Ovary (tissue), 9 donors: ENCODE measurements around the gene STARD6. TPM values are rescaled to one million over a fixed set of nuclear protein-coding genes. Genes with fewer than 3 reads are reported as not detected.
"Not testable (repeated sequence)": the region's sequence is repeated elsewhere in the genome, so short reads cannot be mapped to it uniquely, and the experiment has no call there.

ENCODE experiments used
- DNase-seq, 5 donors: peaks; one replicate each; pipeline ENCODE4 v3.0.0-alpha.2; 2019 to 2020
- H3K27ac ChIP-seq, 2 donors: fragments of 200-600 bp; one replicate each; pipeline versions ENCODE4 v1.5.1 to v1.8.0; 2019 to 2022
- H3K27me3 ChIP-seq: fragments of 200-600 bp; one replicate; pipeline ENCODE4 v1.8.0; 2022
- H3K36me3 ChIP-seq: fragments of 200-600 bp; sonication (generic); one replicate; pipeline ENCODE4 v1.5.1; 2019
- H3K4me1 ChIP-seq: one replicate; pipeline ENCODE4 v1.8.1; 2013; ENCODE audit warnings: mild to moderate bottlenecking, moderate library complexity; ENCODE audit not compliant: insufficient read depth
- H3K4me3 ChIP-seq: fragments of 200-600 bp; sonication (generic); one replicate; pipeline ENCODE4 v1.5.1; 2017
- H3K9me3 ChIP-seq, 2 donors: fragments of 200-600 bp in 1 of 2; sonication (generic) in 1 of 2; one replicate each; pipeline versions ENCODE4 v1.5.1 to v1.8.1; 2013 to 2019; ENCODE audit warnings: mild to moderate bottlenecking in 1 of 2, moderate library complexity in 1 of 2
- CTCF ChIP-seq, 3 donors: fragments of 450-650 bp in 2 of 3; fragments of 200-600 bp in 1 of 3; IDR thresholded peaks; one replicate each; pipeline versions ENCODE4 v1.5.1 to v1.8.0; 2016 to 2022; ENCODE audit warnings: antibody characterized with exemption in 3 of 3, mild to moderate bottlenecking in 1 of 3
- EP300 ChIP-seq: sonication (generic); formaldehyde crosslinking; IDR thresholded peaks from one replicate; pipeline ENCODE4 v1.6.1; 2017; ENCODE audit warnings: antibody characterized with exemption
- POLR2A ChIP-seq: fragments of 450-650 bp; IDR thresholded peaks from one replicate; pipeline ENCODE4 v1.6.1; 2017; ENCODE audit warnings: antibody characterized with exemption, mild to moderate bottlenecking, moderate library complexity
- WGBS, 3 donors: extraction: QIAGEN DNeasy Blood & Tissue Kit in 1 of 3; methylation state at CpG; one replicate each; pipeline versions ENCODE4 v1.1.5 to v1.1.7; 2013 to 2017; 5-methylcytosine and 5-hydroxymethylcytosine counted together
- intact Hi-C, 4 donors: fragments of 100-400 bp; cut with DNase I; formaldehyde crosslinking; loops; one replicate each; pipeline versions ENCODE4 v1.11.0 to v1.15.1; 2022 to 2023
- polyA plus RNA-seq, 2 donors: library from polyadenylated mRNA; stranded (reverse); fragments of 200-250 nt in 1 of 2; fragments of 350-450 nt in 1 of 2; fragmentation: Illumina TruSeq in 1 of 2; extraction: RNeasy Lipid Tissue Mini Kit (QIAGEN cat#74804) in 1 of 2; gene quantifications; one replicate each; pipeline ENCODE4 v1.2.3, GENCODE V29; 2013 to 2014
- total RNA-seq, 7 donors: library from RNA; depleted of rRNA in 2 of 7; stranded (reverse); fragments of >200 nt in 2 of 7; fragmentation: NEBNext Ultra II Directional in 3 of 7; extraction: Animal tissue kit (Norgen Biotek cat#: 25700) in 3 of 7; gene quantifications; one replicate each; pipeline versions ENCODE4 v1.1.0 to v1.2.4, GENCODE V29; 2016 to 2023
- donor health status: DM: no; HTN: no; CAD: no; lungs with moderate emphysema.
- donor health status: DM: no; HTN: no; CAD: no.
- donor health status: Bipolar disorder and iron deficiency.
- donor health status: DM: yes; HTN: yes; CAD: no.
- donor health status: DM: no; HTN: no; CAD: no.
- donor health status: DM: yes; HTN: yes; CAD: no.

The STARD6 gene
- total and polyA plus RNA-seq, 9 donors = not detected

GRCh38 chr18:54387631-54388030 lies 30.0 kb upstream of the STARD6 start:
- no peak overlapping the region for H3K4me3 ChIP-seq
- no peaks in the 10 kb centered on the region for H3K9me3 ChIP-seq
- WGBS, 3 donors = 88 to 99% (median 94%) methylated on average over 3 of the region's 3 CpGs
- H3K4me1 ChIP-seq = no peaks in the 10 kb centered on the region
- H3K36me3 ChIP-seq = no peaks in the 10 kb centered on the region
- no peak for DNase-seq
- no peak for TF ChIP-seq EP300
- TF ChIP-seq CTCF (IDR thresholded peaks at IDR 0.05) = no peak
- H3K27ac ChIP-seq = no peak overlapping the region
- no peaks in the 10 kb centered on the region for H3K27me3 ChIP-seq
- intact Hi-C loops = no loop called here

- intact Hi-C loops, DNase-seq: not testable (repeated sequence)
- 93 to 95% (median 93%) methylated on average over 23 of the region's 23 CpGs for WGBS, 3 donors
These were observed 29.3 kb upstream of the STARD6 start for GRCh38 chr18:54386800-54387495.

GRCh38 chr18:54386043-54386442 lies 28.4 kb upstream of the STARD6 start:
- Histone ChIP-seq H3K9me3 (no peaks in the 10 kb centered on the region), H3K27ac (no peak overlapping the region), H3K4me3 (no peak overlapping the region), H3K4me1 (no peaks in the 10 kb centered on the region), H3K27me3 (no peaks in the 10 kb centered on the region), H3K36me3 (no peaks in the 10 kb centered on the region)
- intact Hi-C loops = no loop called here
- 85 to 91% (median 86%) methylated on average over 4 of the region's 4 CpGs for WGBS, 3 donors
- TF ChIP-seq EP300 (no peak), CTCF (IDR thresholded peaks at IDR 0.05) (no peak), POLR2A (no peak)
- no peak for DNase-seq

More at GRCh38 chr18:54386800-54387495, 29.3 kb upstream of the STARD6 start:
- H3K4me1 ChIP-seq, H3K36me3 ChIP-seq, H3K9me3 ChIP-seq, H3K27me3 ChIP-seq, H3K27ac ChIP-seq, H3K4me3 ChIP-seq: not testable (repeated sequence)

- no peak for DNase-seq
- Histone ChIP-seq H3K27ac (no peak overlapping the region), H3K27me3 (no peaks in the 10 kb centered on the region), H3K4me3 (no peak overlapping the region), H3K4me1 (no peaks in the 10 kb centered on the region), H3K9me3 (no peaks in the 10 kb centered on the region), H3K36me3 (no peaks in the 10 kb centered on the region)
- TF ChIP-seq EP300 (no peak), POLR2A (no peak), CTCF (IDR thresholded peaks at IDR 0.05) (no peak)
- WGBS, 3 donors = 84 to 89% (median 88%) methylated on average over 8 of the region's 8 CpGs
- intact Hi-C loops = no loop called here
These were observed 25.1 kb upstream of the STARD6 start for GRCh38 chr18:54382733-54383252.

- no peak for DNase-seq
- Histone ChIP-seq H3K9me3 (no peaks in the 10 kb centered on the region), H3K27ac (no peak overlapping the region), H3K4me1 (no peaks in the 10 kb centered on the region), H3K36me3 (no peaks in the 10 kb centered on the region), H3K27me3 (no peaks in the 10 kb centered on the region), H3K4me3 (no peak overlapping the region)
- WGBS, 3 donors = 82 to 89% (median 87%) methylated on average over 3 of the region's 3 CpGs
- intact Hi-C loops = no loop called here
- TF ChIP-seq CTCF (IDR thresholded peaks at IDR 0.05) (no peak), POLR2A (no peak), EP300 (no peak)
These were observed 24.4 kb upstream of the STARD6 start for GRCh38 chr18:54382076-54382475.
